ENCODE results near the gene PRSS56.
"Not testable (repeated sequence)": the region's sequence is repeated elsewhere in the genome, so short reads cannot be mapped to it uniquely, and the experiment has no call there.

Gene PRSS56

DNA sequence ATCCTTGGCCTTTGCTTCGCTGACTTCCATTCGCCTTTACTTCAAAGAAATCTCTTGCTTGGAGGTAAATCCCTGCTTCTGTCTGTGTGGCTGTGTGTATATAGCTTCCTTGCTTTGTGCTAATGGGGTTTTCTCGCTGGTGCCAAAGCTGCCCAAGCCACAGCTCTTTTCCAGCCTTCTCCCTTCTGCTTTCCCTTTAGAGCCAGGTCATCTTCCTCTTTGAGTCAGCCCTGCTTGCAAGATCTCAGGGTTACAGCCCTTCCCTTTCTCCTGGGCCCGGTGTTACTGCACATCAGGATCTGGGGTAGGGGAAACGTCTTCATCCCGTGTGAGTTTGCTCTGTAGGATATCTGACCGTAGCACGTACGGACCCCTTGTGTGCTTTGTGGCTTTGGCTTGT, 49.4 kb downstream of the PRSS56 start:
- no peak for DNase-seq (ENCODE audit: low read depth in 2 of 3, low spot score in 2 of 3)

DNA sequence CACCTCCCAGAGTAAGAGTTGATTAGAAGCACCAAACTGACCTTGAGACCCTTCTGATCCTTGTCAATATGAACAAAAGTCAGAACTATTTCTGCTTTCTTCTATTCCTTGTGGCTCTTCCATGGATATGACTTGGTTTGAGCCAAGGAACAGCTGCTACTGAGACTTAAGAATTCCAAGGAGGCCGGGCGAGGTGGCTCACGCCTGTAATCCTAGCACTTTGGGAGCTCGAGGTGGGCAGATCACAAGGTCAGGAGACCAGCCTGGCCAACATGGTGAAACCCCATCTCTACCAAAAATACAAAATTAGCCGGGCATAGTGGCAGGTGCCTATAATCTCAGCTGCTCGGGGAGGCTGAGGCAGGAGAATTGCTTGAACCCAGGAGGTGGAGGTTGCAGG, 50.3 kb downstream of the PRSS56 start:
- DNase-seq (ENCODE audit: low read depth in 2 of 3, low spot score in 2 of 3) = not testable (repeated sequence)

DNA sequence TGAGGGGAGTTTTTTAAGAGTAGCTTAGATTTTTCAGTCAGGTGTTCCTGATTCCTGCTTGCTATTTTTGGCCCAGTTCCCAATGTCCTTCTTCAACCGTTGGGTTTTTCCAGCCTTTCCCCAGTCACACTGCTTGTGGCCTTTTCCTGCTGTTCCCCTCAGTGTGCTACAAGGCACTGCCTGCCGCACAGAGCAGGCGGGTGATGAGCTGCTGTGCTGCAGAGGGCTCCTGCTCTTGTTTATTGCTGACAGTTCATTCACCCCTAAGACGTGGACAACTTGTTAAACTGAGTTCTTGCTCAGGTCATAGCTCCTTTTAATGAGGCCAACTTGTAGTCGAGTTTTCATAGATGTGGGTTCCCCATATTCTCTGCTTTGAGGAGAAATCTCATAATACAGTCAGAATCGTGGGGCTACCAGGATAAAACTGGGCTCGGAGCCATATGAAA, 50.9 kb downstream of the PRSS56 start:
- no peak for DNase-seq (ENCODE audit: low read depth in 2 of 3, low spot score in 2 of 3)

GRCh38 chr2:232573042-232573441, 52.9 kb downstream of the PRSS56 start:
- DNase-seq (ENCODE audit: low read depth in 2 of 3, low spot score in 2 of 3) = no peak

DNA sequence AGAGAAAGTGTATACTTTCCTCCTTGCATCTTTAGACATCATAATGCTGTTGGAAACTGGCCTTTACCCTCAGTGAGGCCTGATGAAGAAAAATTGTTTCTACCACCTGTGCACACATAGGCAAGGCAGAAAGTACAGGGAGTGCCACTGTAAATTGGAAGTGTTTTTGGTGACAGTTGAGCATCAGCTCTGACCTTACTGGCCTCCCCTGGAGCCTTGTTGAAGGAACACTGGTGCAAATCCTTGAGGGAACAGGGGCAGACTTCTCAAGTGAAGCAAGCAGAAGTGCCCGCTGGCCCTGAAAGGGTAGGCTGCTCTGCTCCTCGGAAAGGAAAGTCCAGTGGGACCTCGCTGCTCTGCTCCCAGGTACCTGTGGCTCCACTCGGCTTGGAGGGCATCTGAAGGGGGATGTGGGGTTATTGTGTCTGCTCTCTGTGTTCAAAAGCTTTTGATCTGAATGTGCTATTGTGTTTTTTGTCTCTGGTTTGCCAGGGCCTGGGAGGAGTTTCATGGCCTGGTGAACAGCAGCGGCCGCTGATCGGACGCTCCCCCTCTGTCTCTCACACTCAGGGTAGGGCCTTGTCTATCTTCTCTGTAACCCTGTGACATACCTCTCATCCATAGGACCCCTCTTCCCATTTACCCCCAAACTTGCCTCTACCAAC, 53.7 kb downstream of the PRSS56 start:
- no peak for DNase-seq (ENCODE audit: low read depth in 2 of 3, low spot score in 2 of 3)

- DNase-seq (ENCODE audit: low read depth in 2 of 3, low spot score in 2 of 3) = no peak
Measured at GRCh38 chr2:232574674-232575403, 54.7 kb downstream of the PRSS56 start.
